Measurements from ENCODE around the gene AP2S1. TPM values are rescaled to one million over a fixed set of nuclear protein-coding genes. Genes with fewer than 3 reads are reported as not detected.

Gene AP2S1
- total RNA-seq, 1 experiment from 2014 or later: 241 TPM

DNA sequence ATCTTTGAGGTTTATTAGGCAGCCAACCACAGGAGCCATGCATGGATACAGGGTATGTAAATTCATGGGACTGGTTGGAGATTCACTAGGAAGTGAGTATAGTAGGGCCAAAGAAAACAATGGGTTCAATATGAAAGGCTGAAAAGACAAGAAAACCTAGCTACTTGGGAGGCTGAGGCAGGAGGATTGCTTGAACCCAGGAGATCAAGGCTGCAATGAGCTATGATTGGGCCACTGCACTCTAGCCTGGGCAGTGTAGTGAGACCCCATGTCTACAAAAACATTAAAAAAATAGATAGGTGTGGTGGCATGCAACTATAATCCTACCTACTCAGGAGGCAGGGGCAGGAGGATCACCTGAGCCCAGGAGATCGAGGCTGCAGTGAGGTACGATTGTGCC is 51.9 kb downstream of the AP2S1 start:
- Histone ChIP-seq H3K27me3 (replicated peaks; ENCODE audit: insufficient read depth, low read depth, low read length, poor library complexity) (no peaks in the 10 kb centered on the region), H3K9me3 (ENCODE audit: low read depth, low read length, poor library complexity, severe bottlenecking) (no peaks in the 10 kb centered on the region), H3K36me3 (ENCODE audit: insufficient read depth, low read length, poor library complexity, severe bottlenecking) (no peaks in the 10 kb centered on the region), H3K4me3 (ENCODE audit: low read depth, low read length, poor library complexity, severe bottlenecking) (no peak overlapping the region), H3K27ac (ENCODE audit: low read depth, low read length, poor library complexity, severe bottlenecking) (no peak overlapping the region), H3K4me1 (ENCODE audit: insufficient read depth, low read length, poor library complexity, severe bottlenecking) (peaks cover 8% of the 10 kb centered on the region)
- no TSS peak for BruUV-seq (replicated peaks)
- POLR2A ChIA-PET (ENCODE audit: low non-redundant PET): no interaction called here
- TF ChIP-seq EZH2 (IDR thresholded peaks at IDR 0.05; ENCODE audit: borderline replicate concordance, low read depth, low read length, poor library complexity, severe bottlenecking): no peak
- TF ChIP-seq, protein P1, sequence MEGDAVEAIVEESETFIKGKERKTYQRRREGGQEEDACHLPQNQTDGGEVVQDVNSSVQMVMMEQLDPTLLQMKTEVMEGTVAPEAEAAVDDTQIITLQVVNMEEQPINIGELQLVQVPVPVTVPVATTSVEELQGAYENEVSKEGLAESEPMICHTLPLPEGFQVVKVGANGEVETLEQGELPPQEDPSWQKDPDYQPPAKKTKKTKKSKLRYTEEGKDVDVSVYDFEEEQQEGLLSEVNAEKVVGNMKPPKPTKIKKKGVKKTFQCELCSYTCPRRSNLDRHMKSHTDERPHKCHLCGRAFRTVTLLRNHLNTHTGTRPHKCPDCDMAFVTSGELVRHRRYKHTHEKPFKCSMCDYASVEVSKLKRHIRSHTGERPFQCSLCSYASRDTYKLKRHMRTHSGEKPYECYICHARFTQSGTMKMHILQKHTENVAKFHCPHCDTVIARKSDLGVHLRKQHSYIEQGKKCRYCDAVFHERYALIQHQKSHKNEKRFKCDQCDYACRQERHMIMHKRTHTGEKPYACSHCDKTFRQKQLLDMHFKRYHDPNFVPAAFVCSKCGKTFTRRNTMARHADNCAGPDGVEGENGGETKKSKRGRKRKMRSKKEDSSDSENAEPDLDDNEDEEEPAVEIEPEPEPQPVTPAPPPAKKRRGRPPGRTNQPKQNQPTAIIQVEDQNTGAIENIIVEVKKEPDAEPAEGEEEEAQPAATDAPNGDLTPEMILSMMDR (conservative IDR thresholded peaks at IDR 0.05; ENCODE audit: low read depth, low read length): no peak
- intact Hi-C loops (cut with micrococcal nuclease; ENCODE audit: unreplicated experiment): no loop called here
- no peak for DNase-seq (ENCODE audit: low spot score)
- CTCF ChIA-PET: no interaction called here

DNA sequence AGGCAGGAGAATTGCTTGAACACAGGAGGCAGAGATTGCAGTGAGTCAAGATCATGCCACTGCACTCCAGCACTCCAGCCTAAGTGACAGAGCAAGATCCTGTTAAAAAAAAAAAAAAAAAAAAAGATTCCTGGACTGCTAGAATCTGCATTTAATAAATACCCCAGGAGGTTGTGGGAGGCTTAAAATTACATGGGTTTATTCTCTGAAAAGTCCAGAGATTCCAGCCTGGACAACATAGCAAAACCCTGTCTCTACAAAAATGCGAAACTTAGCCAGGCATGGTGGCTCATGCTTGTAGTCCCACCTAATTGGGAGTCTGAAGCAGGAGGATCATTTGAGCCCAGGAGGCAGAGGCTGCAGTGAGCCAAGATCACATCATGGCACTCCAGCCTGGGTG is 52.8 kb downstream of the AP2S1 start:
- intact Hi-C loops (cut with micrococcal nuclease; ENCODE audit: unreplicated experiment): no loop called here
- no peak overlapping the region for H3K4me3 ChIP-seq (ENCODE audit: low read depth, low read length, poor library complexity, severe bottlenecking)
- no peaks in the 10 kb centered on the region for H3K27me3 ChIP-seq (replicated peaks; ENCODE audit: insufficient read depth, low read depth, low read length, poor library complexity)
- no TSS peak for BruUV-seq (replicated peaks)
- no peaks in the 10 kb centered on the region for H3K36me3 ChIP-seq (ENCODE audit: insufficient read depth, low read length, poor library complexity, severe bottlenecking)
- ChIA-PET POLR2A (ENCODE audit: low non-redundant PET) (interaction anchor here (0.6 kb wide), 1 partner anchor 701 kb away, joined by 4 read pairs; no protein-coding TSS in a partner anchor), CTCF (no interaction called here)
- peaks cover 8% of the 10 kb centered on the region for H3K4me1 ChIP-seq (ENCODE audit: insufficient read depth, low read length, poor library complexity, severe bottlenecking)
- H3K9me3 ChIP-seq (ENCODE audit: low read depth, low read length, poor library complexity, severe bottlenecking): no peaks in the 10 kb centered on the region
- H3K27ac ChIP-seq (ENCODE audit: low read depth, low read length, poor library complexity, severe bottlenecking): no peak overlapping the region
- DNase-seq (ENCODE audit: low spot score): no peak
- TF ChIP-seq EZH2 (IDR thresholded peaks at IDR 0.05; ENCODE audit: borderline replicate concordance, low read depth, low read length, poor library complexity, severe bottlenecking): no peak
- TF ChIP-seq, protein P1 (conservative IDR thresholded peaks at IDR 0.05; ENCODE audit: low read depth, low read length): no peak

DNA sequence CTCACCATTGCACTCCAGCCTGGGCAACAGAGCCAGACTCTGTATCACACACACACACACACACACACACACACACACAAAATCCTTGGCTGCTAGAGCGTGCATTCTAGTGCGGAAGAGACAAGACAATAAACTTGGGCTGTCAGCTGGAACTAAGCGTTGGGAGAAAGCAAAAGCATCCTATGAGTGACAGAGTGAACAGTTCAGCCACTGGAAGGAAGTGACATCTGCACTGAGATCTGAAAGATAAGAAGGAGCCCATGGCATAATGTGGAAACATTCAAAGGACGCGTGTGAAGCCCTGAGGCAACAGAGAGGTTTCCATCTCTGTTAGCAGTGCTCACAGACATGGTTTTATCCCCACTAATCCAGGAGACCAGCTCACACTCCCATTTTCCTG is 58.7 kb downstream of the AP2S1 start:
- no peak for TF ChIP-seq EZH2 (IDR thresholded peaks at IDR 0.05; ENCODE audit: borderline replicate concordance, low read depth, low read length, poor library complexity, severe bottlenecking)
- TF ChIP-seq, protein P1 (conservative IDR thresholded peaks at IDR 0.05; ENCODE audit: low read depth, low read length): no peak
- H3K36me3 ChIP-seq (ENCODE audit: insufficient read depth, low read length, poor library complexity, severe bottlenecking): no peaks in the 10 kb centered on the region
- H3K27me3 ChIP-seq (replicated peaks; ENCODE audit: insufficient read depth, low read depth, low read length, poor library complexity): no peaks in the 10 kb centered on the region
- no peak overlapping the region for H3K4me3 ChIP-seq (ENCODE audit: low read depth, low read length, poor library complexity, severe bottlenecking)
- H3K9me3 ChIP-seq (ENCODE audit: low read depth, low read length, poor library complexity, severe bottlenecking): no peaks in the 10 kb centered on the region
- intact Hi-C loops (cut with micrococcal nuclease; ENCODE audit: unreplicated experiment): no loop called here
- BruUV-seq (replicated peaks): no TSS peak
- peak; percentile 54 for DNase-seq (ENCODE audit: low spot score)
- CTCF ChIA-PET: no interaction called here
- H3K27ac ChIP-seq (ENCODE audit: low read depth, low read length, poor library complexity, severe bottlenecking): no peak overlapping the region
- peaks cover 13% of the 10 kb centered on the region for H3K4me1 ChIP-seq (ENCODE audit: insufficient read depth, low read length, poor library complexity, severe bottlenecking)
- POLR2A ChIA-PET (ENCODE audit: low non-redundant PET): no interaction called here
